GM03348 (cell line): Measurements from ENCODE around the gene DSTN.

Experiments
- DNase-seq: peaks from one replicate; pipeline ENCODE4 v3.0.0; 2012; ENCODE audit warnings: low spot score

Gene DSTN

GRCh38 chr20:17624551-17625245, 54.8 kb downstream of the DSTN start:
- DNase-seq = no peak

GRCh38 chr20:17625246-17626051, 55.6 kb downstream of the DSTN start:
- no peak for DNase-seq

GRCh38 chr20:17626217-17627007, 56.5 kb downstream of the DSTN start:
- no peak for DNase-seq

GRCh38 chr20:17627101-17627955, 57.5 kb downstream of the DSTN start:
- no peak for DNase-seq

- DNase-seq = no peak
Measured at GRCh38 chr20:17628101-17628841, 58.4 kb downstream of the DSTN start.

GRCh38 chr20:17629025-17629424, 59.1 kb downstream of the DSTN start:
- no peak for DNase-seq

GRCh38 chr20:17629678-17630089, 59.8 kb downstream of the DSTN start:
- DNase-seq = no peak

GRCh38 chr20:17630151-17630805, 60.4 kb downstream of the DSTN start:
- no peak for DNase-seq

GRCh38 chr20:17630806-17631195, 60.9 kb downstream of the DSTN start:
- no peak for DNase-seq

- no peak for DNase-seq
Measured at GRCh38 chr20:17631576-17632319, 61.9 kb downstream of the DSTN start.

- DNase-seq = no peak
Measured at GRCh38 chr20:17633221-17633849, 63.5 kb downstream of the DSTN start.

- no peak for DNase-seq
Measured at GRCh38 chr20:17633850-17634500, 64.1 kb downstream of the DSTN start.

GRCh38 chr20:17634661-17635331, 64.9 kb downstream of the DSTN start:
- DNase-seq = no peak

GRCh38 chr20:17635332-17636244, 65.7 kb downstream of the DSTN start:
- peak; percentile 27 for DNase-seq

GRCh38 chr20:17636523-17637412, 66.9 kb downstream of the DSTN start:
- DNase-seq = no peak

- no peak for DNase-seq
Measured at GRCh38 chr20:17637413-17637780, 67.5 kb downstream of the DSTN start.
